SK-N-MC (cell line): ENCODE results near the gene B3GNT7.

Experiments
- EZH2 ChIP-seq: fragments of 200-600 bp; sonication (generic); IDR thresholded peaks from one replicate; pipeline ENCODE4 v1.6.1; 2017; ENCODE audit warnings: antibody characterized with exemption
- FOXP2 ChIP-seq: optimal IDR thresholded peaks from 2 replicates; pipeline ENCODE3; 2011; ENCODE audit warnings: mild to moderate bottlenecking, moderate library complexity; ENCODE audit not compliant: insufficient read depth; ENCODE audit errors: extremely low read length, control extremely low read depth
- POLR2AphosphoS5 ChIP-seq: IDR thresholded peaks from 2 replicates; pipeline ENCODE4 v1.6.1; 2012; ENCODE audit warnings: mild to moderate bottlenecking, low read depth, low read length, borderline replicate concordance

DNA sequence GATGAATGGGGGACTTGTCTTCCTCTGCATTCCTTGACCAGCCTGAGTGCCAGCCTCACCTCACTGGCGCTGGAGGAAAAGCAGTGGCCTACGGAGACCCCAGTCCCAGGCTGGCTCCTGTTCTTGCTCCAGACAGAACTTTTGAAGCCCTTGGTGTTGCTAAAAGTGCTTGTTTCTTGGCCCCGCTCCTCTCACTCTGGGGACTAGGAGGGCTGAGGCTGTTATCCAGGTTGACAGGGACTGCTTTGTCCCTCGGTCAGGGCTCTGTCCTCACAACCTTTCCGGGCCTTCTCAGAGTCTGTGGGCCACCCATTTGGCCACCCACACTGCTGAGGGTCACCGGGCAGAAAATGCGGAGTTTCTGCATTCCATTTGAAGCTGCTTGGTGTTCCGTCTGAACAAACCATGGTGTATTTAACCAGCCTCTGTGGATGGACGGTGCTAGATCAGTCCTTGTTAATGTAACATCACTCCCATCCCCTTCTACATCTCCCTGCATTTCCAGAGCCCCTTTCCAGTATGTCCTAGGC is 25.6 kb downstream of the B3GNT7 start:
- TF ChIP-seq EZH2 (no peak), POLR2AphosphoS5 (no peak), FOXP2 (no peak)
